WERI-Rb-1 (cell line): ENCODE measurements around the gene RWDD2A.

Experiments used
- DNase-seq: peaks from one replicate; pipeline ENCODE4 v3.0.0-alpha.2; 2020
- H3K27ac ChIP-seq: fragments of 250-450 bp; sonication (Bioruptor Pico); 2 replicates; pipeline ENCODE4 v1.5.1; 2020; ENCODE audit warnings: mild to moderate bottlenecking, moderate library complexity
- H3K27me3 ChIP-seq: fragments of 250-450 bp; sonication (Bioruptor Pico); 2 replicates; pipeline ENCODE4 v1.5.1; 2021; ENCODE audit warnings: mild to moderate bottlenecking, low read depth, moderate library complexity; ENCODE audit not compliant: insufficient read depth, severe bottlenecking
- H3K36me3 ChIP-seq: fragments of 250-450 bp; sonication (Bioruptor Pico); 2 replicates; pipeline ENCODE4 v1.5.1; 2020; ENCODE audit warnings: mild to moderate bottlenecking, moderate library complexity
- H3K4me3 ChIP-seq: 2 replicates; pipeline ENCODE4 v1.5.1; 2011; ENCODE audit warnings: low read depth, mild to moderate bottlenecking, control low read depth, low read length
- H3K9me3 ChIP-seq: fragments of 250-450 bp; sonication (Bioruptor Pico); 2 replicates; pipeline ENCODE4 v1.5.1; 2021; ENCODE audit warnings: mild to moderate bottlenecking, moderate library complexity; ENCODE audit not compliant: severe bottlenecking
- TF ChIP-seq, protein P1 (sequence below): IDR thresholded peaks from 2 replicates; pipeline ENCODE4 v1.5.1; 2011; ENCODE audit warnings: low read depth, mild to moderate bottlenecking, control low read depth, inconsistent platforms, low read length

Gene RWDD2A

DNA sequence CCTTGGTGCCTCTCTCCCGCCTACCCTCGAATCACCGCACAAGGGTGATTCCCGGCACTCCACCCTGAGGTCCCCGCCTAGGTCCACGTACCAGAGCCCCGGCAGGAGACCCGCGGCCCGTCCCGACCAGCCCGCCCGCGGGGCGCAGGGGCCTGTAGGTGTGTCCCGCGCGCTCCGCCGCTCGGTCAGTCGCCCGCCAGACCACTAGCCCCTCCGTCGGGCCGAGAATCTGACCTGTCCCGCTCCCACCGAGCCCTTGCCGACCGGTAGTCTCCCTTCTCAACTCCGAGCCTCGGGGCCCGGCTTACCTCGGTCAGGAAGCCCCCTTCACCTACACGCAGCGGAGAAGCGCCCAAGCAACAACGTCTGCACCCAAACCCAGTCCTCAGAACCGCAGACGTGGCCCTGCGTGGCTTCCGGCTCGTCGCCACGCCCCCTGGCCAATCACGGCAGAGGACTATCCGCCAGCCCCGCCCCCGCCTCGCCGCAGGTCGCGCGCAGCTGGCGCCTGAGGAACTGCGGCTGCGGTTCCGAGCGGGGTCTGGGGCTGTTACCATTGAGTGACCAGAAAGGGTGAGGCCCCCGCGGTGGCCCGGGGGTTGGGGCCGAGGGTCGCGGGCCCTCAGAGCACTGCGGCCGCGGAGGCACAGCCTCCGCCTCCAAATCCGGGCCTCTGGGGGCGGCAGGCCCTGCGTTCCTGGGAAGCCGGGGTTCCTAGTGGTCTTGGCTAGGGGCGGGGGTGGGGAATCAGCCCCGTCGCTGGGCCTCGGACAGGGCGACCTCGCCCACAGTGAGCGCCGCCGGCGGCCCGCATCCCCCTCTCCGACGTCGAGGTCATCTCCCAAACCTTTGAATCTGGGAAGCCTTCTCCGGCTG, at the start of gene RWDD2A, which contains the start of gene PGM3:
Gene RWDD2A, plus strand, starts transcription at position 487 of the 876 bp plus-strand sequence. CDS start 1,095 bp downstream, outside the sequence.
Gene PGM3, minus strand, starts transcription at position 395 of the 876 bp plus-strand sequence. CDS start 2,253 bp downstream, outside the sequence.
- TF ChIP-seq, protein P1, sequence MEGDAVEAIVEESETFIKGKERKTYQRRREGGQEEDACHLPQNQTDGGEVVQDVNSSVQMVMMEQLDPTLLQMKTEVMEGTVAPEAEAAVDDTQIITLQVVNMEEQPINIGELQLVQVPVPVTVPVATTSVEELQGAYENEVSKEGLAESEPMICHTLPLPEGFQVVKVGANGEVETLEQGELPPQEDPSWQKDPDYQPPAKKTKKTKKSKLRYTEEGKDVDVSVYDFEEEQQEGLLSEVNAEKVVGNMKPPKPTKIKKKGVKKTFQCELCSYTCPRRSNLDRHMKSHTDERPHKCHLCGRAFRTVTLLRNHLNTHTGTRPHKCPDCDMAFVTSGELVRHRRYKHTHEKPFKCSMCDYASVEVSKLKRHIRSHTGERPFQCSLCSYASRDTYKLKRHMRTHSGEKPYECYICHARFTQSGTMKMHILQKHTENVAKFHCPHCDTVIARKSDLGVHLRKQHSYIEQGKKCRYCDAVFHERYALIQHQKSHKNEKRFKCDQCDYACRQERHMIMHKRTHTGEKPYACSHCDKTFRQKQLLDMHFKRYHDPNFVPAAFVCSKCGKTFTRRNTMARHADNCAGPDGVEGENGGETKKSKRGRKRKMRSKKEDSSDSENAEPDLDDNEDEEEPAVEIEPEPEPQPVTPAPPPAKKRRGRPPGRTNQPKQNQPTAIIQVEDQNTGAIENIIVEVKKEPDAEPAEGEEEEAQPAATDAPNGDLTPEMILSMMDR: no peak
- no peaks in the 10 kb centered on the region for H3K9me3 ChIP-seq
- H3K27me3 ChIP-seq: no peaks in the 10 kb centered on the region
- peak within 1 kb of the TSS; percentile 60 for H3K4me3 ChIP-seq
- peak; percentile 89 for DNase-seq
- peak within 1 kb of the TSS; percentile 77 for H3K27ac ChIP-seq
- H3K36me3 ChIP-seq: peaks cover 38% of the 10 kb centered on the region

DNA sequence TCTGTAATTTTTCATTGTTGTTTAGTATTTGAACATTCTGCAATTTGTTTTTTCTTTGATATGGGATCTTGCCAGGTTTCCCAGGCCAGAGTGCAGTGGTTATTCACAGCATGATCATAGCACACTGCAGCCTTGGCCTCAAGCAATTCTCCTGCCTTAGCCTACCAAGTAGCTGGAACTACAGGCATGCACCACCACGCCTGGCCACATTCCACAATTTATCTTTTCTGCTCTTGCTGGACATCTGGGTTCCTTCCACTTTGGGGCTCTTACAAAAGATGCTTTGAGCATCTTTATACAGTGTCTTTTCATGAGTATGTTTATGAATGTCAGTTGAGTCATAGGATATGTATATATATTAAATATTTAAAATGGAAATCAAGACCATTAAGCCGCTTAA, 42.0 kb upstream of the RWDD2A start:
- no peak for DNase-seq
- Histone ChIP-seq H3K9me3 (no peaks in the 10 kb centered on the region), H3K36me3 (peaks cover 3% of the 10 kb centered on the region), H3K4me3 (no peak overlapping the region), H3K27ac (no peak overlapping the region), H3K27me3 (no peaks in the 10 kb centered on the region)
- TF ChIP-seq, protein P1: no peak

DNA sequence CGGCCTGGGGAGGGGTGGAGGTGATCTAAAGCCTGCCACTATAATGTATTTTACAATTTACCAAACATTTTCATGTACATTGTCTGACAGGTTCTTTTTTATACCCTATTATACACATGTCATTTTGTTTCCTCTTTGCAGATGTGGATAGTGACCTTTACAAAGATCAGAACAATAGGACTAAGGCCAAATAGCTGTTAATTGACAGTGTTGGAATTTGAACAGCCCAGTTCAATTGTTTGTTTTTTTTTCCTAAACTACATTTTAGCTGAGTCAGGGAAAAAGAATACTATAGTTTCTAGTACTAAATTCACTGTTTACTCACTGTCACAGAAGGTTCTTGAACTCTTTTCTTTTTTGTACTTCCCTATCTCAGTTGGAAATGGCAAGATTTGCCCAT, 40.2 kb upstream of the RWDD2A start:
- no peak overlapping the region for H3K27ac ChIP-seq
- H3K9me3 ChIP-seq: no peaks in the 10 kb centered on the region
- no peak for DNase-seq
- no peaks in the 10 kb centered on the region for H3K27me3 ChIP-seq
- H3K4me3 ChIP-seq: no peak overlapping the region
- peaks cover 2% of the 10 kb centered on the region; the same call in 1 of the 2 replicates for H3K36me3 ChIP-seq
- TF ChIP-seq, protein P1: no peak

DNA sequence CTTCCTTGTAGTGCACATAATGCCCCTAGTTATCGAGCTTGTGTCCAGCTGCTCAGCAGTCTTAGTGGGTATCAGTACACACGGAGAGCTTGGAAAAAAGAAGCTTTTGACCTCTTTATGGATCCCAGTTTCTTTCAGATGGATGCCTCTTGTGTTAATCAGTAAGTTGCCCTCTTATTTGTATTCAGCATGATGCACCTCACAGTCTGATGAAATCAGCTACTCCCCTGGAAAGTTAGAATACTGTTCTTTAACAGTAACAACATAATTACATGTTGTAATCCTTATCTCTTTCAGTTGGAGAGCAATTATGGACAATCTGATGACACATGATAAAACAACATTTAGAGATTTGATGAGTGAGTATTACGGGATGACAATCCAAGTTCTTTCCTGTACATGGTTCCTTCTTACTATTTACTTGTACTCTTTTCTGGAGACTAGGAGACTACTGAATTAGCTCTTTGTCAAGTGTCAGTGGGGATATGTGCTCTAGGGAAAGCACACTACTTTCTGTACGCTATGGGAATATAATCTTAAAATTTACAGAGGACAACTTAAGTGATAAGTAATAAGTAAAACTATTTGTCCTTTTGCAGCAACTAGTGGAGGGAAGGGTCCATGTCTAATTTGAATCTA, 39.2 kb upstream of the RWDD2A start:
- Histone ChIP-seq H3K9me3 (no peaks in the 10 kb centered on the region), H3K36me3 (peaks cover 2% of the 10 kb centered on the region; the same call in 1 of the 2 replicates), H3K4me3 (no peak overlapping the region), H3K27ac (peak overlapping the region; percentile 63), H3K27me3 (no peaks in the 10 kb centered on the region)
- TF ChIP-seq, protein P1: no peak
- no peak for DNase-seq

DNA sequence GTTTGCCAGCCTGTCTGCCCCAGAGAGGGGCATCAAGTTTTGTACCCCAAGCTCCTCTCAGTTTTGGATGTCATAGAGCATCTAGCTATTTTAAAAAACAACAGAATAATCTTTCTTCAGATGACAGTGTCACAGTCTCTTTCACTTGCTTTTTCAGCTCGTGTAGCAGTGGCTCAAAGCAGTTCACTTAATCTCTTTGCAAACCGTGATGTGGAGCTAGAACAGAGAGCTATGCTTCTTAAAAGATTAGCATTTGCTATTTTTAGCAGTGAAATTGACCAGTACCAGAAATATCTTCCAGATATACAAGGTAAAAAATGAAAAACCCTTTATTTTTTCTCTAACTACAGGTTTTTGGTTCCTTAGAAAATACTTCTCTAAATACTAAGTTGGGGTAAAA, 37.4 kb upstream of the RWDD2A start:
- Histone ChIP-seq H3K27me3 (no peaks in the 10 kb centered on the region), H3K9me3 (no peaks in the 10 kb centered on the region), H3K27ac (peak overlapping the region; percentile 63), H3K36me3 (peaks cover 2% of the 10 kb centered on the region; the same call in 1 of the 2 replicates), H3K4me3 (peak overlapping the region; percentile 22)
- peak; percentile 30 for DNase-seq
- TF ChIP-seq, protein P1: no peak
